GM12878 (cell line): Measurements from ENCODE around the gene ACSS1. TPM values are rescaled to one million over a fixed set of nuclear protein-coding genes. Genes with fewer than 3 reads are reported as not detected.

Experiments used
- ATAC-seq: fragments of 200-7000 bp; cut with Tn5 transposase; 3 replicates; pipeline ENCODE4 v1.9.1; 2020; ENCODE audit warnings: mild to moderate bottlenecking, moderate library complexity
- BruUV-seq: library from RNA; stranded (reverse); fragments of 400-500 nt; replicated peaks from 2 replicates; lab custom pipeline; 2021; lab: Mats Ljungman, UMichigan
- CTCF ChIA-PET: fragments of 300-600 bp; sonication (Branson Sonifier 250); formaldehyde crosslinking; extraction: SDS; loops from one replicate; lab custom pipeline; 2021; ENCODE audit warnings: inconsistent platforms; lab: Yijun Ruan, JAX
- POLR2A ChIA-PET: fragments of 350-600 bp; formaldehyde crosslinking; extraction: SDS; loops from one replicate; lab custom pipeline; 2021; ENCODE audit warnings: inconsistent platforms; lab: Charles Lee
- RAD21 ChIA-PET: fragments of 300-600 bp; sonication (Branson Sonifier 250); formaldehyde crosslinking; loops from one replicate; lab custom pipeline; 2023; ENCODE audit warnings: antibody characterized with exemption; ENCODE audit not compliant: unreplicated experiment; lab: Charles Lee
- SMC1A ChIA-PET: fragments of 300-600 bp; sonication (Branson Sonifier 250); formaldehyde crosslinking; loops from one replicate; lab custom pipeline; 2023; ENCODE audit not compliant: unreplicated experiment, uncharacterized antibody; lab: Charles Lee
- DNase-seq: peaks from one replicate; pipeline ENCODE4 v3.0.0-alpha.2; 2011; ENCODE audit warnings: low read depth, low spot score
- FAIRE-seq: peaks from 3 replicates; lab custom pipeline; 2011; peaks lifted over from hg19 to GRCh38; lab: Jason Lieb, UNC
- H2AFZ ChIP-seq: 2 replicates; pipeline ENCODE4 v1.6.0; 2011; ENCODE audit warnings: low read depth, low read length, control low read depth; ENCODE audit not compliant: control insufficient read depth
- H3K27ac ChIP-seq: 2 replicates; pipeline ENCODE4 v1.5.1; 2011; ENCODE audit warnings: control low read depth; ENCODE audit not compliant: control insufficient read depth, insufficient read depth
- H3K27me3 ChIP-seq, 2 experiments: replicated peaks in 1 of 2; 2 replicates each; pipeline versions ENCODE4 v1.6.0 to v1.6.1; 2011; ENCODE audit warnings: low read length in 1 of 2; ENCODE audit not compliant: control insufficient read depth in 2 of 2, insufficient read depth in 2 of 2
- H3K36me3 ChIP-seq, 2 experiments: 2 replicates each; pipeline ENCODE4 v1.5.1; 2011; ENCODE audit warnings: low read length in 1 of 2; ENCODE audit not compliant: control insufficient read depth in 2 of 2, insufficient read depth in 2 of 2
- H3K4me1 ChIP-seq: 2 replicates; pipeline ENCODE4 v1.6.1; 2011; ENCODE audit warnings: mild to moderate bottlenecking, low read length, moderate library complexity, mixed read lengths; ENCODE audit not compliant: control insufficient read depth, insufficient read depth
- H3K4me2 ChIP-seq: 2 replicates; pipeline ENCODE4 v1.6.0; 2011; ENCODE audit warnings: control low read depth; ENCODE audit not compliant: control insufficient read depth, insufficient read depth
- H3K4me3 ChIP-seq: fragments of 200-600 bp; sonication (generic); 2 replicates; pipeline ENCODE4 v1.5.1; 2016
- H3K79me2 ChIP-seq: 2 replicates; pipeline ENCODE4 v1.6.0; 2011; ENCODE audit warnings: low read length; ENCODE audit not compliant: control insufficient read depth, insufficient read depth
- H3K9ac ChIP-seq: 2 replicates; pipeline ENCODE4 v1.8.0; 2011; ENCODE audit warnings: low read length, control low read depth, mixed read lengths; ENCODE audit not compliant: control insufficient read depth, insufficient read depth
- H3K9me3 ChIP-seq: replicated peaks from 3 replicates; pipeline ENCODE4 v1.5.1; 2011; ENCODE audit warnings: mild to moderate bottlenecking, low read length; ENCODE audit not compliant: control insufficient read depth, insufficient read depth
- H4K20me1 ChIP-seq: 2 replicates; pipeline ENCODE4 v1.6.0; 2011; ENCODE audit not compliant: control insufficient read depth, insufficient read depth
- BCL3 ChIP-seq: IDR thresholded peaks from 2 replicates; pipeline ENCODE4 v1.6.1; 2011; ENCODE audit warnings: borderline replicate concordance, low read depth, mild to moderate bottlenecking, moderate library complexity, low read length; ENCODE audit not compliant: insufficient read depth, poor library complexity, severe bottlenecking
- E2F8 ChIP-seq: fragments of 450-650 bp; IDR thresholded peaks from 2 replicates; pipeline ENCODE4 v1.6.1; 2018; ENCODE audit warnings: mild to moderate bottlenecking, low read depth, moderate library complexity; ENCODE audit not compliant: partially characterized antibody
- IKZF2 ChIP-seq, 2 experiments: fragments of 450-650 bp; IDR thresholded peaks; 2 replicates each; pipeline ENCODE4 v1.6.1; 2017; ENCODE audit warnings: mild to moderate bottlenecking in 2 of 2, moderate library complexity in 2 of 2
- JUND ChIP-seq: IDR thresholded peaks from 2 replicates; pipeline ENCODE4 v1.6.1; 2012; ENCODE audit warnings: low read depth, mild to moderate bottlenecking, low read length, improper control_type of control experiment, moderate library complexity
- MLLT1 ChIP-seq: fragments of 450-650 bp; IDR thresholded peaks from 2 replicates; pipeline ENCODE4 v1.6.1; 2016; ENCODE audit warnings: mild to moderate bottlenecking
- NFYA ChIP-seq: IDR thresholded peaks from 2 replicates; pipeline ENCODE4 v1.6.1; 2011; ENCODE audit warnings: low read depth, mild to moderate bottlenecking, low read length, improper control_type of control experiment, borderline replicate concordance
- RCOR1 ChIP-seq: conservative IDR thresholded peaks from 2 replicates; pipeline ENCODE4 v1.6.1; 2012; ENCODE audit warnings: low read depth, low read length, improper control_type of control experiment
- SMAD5 ChIP-seq: IDR thresholded peaks from 2 replicates; pipeline ENCODE4 v1.6.1; 2016; ENCODE audit warnings: antibody characterized with exemption, low read depth
- SUPT20H ChIP-seq: IDR thresholded peaks from 2 replicates; pipeline ENCODE4 v1.6.1; 2011; ENCODE audit warnings: low read depth, mild to moderate bottlenecking, low read length, moderate library complexity, borderline replicate concordance; ENCODE audit not compliant: control insufficient read depth
- ZNF24 ChIP-seq: fragments of 450-650 bp; IDR thresholded peaks from 2 replicates; pipeline ENCODE4 v1.6.1; 2017; ENCODE audit warnings: antibody characterized with exemption, mild to moderate bottlenecking
- ZNF622 ChIP-seq: fragments of 450-650 bp; IDR thresholded peaks from 2 replicates; pipeline ENCODE4 v1.6.1; 2017; ENCODE audit warnings: mild to moderate bottlenecking, inconsistent platforms
- WGBS: methylation state at CpG from one replicate; pipeline ENCODE4 v1.1.6; 2016; ENCODE audit warnings: low lambda C conversion rate; ENCODE audit not compliant: insufficient replicate concordance, insufficient coverage; ENCODE audit errors: missing lambda C conversion rate; 5-methylcytosine and 5-hydroxymethylcytosine counted together
- in situ Hi-C: fragments of 300-500 bp; cut with MboI; formaldehyde crosslinking; loops from 9 replicates; pipeline ENCODE4 v1.14.3; 2018; ENCODE audit warnings: mixed read lengths
- intact Hi-C: fragments of 100-400 bp; cut with micrococcal nuclease; formaldehyde crosslinking; loops from one replicate; pipeline ENCODE4 v1.14.2; 2022; ENCODE audit not compliant: unreplicated experiment
- polyA plus RNA-seq, 11 experiments: library from polyadenylated mRNA; depleted of rRNA in 4 of 11; unstranded in 6 of 11; stranded (reverse) in 5 of 11; fragments of >200 nt; fragmentation: Nextera tagmentation in 4 of 11; fragmentation: Illumina TruSeq in 1 of 11; extraction: Ambion mirVana in 4 of 11; extraction: Trizol in 1 of 11; gene quantifications; 1 replicate in 1 of 11; 2 replicates in 10 of 11; pipeline versions ENCODE4 v1.2.1 to v1.2.3, GENCODE V29; 2011 to 2016; ENCODE audit warnings: inconsistent platforms in 2 of 11, missing spikeins in 2 of 11, low read depth in 1 of 11
- total RNA-seq, 4 experiments: library from RNA; depleted of rRNA in 3 of 4; stranded (reverse); fragments of >200 nt in 3 of 4; fragmentation: Illumina TruSeq in 1 of 4; extraction: Trizol in 1 of 4; gene quantifications; 2 replicates each; pipeline versions ENCODE4 v1.2.1 to v1.2.3, GENCODE V29; 2013 to 2021

ACSS1 gene
- total and polyA plus RNA-seq, 10 of the 15 experiments (the other 5 are each of a cell fraction or from before 2014, with no cell fraction given) = 1.3 to 44.9 (median 31.1) TPM

GRCh38 chr20:25033265-25033923, 24.5 kb downstream of the ACSS1 start (continued):
- TF ChIP-seq BCL3 = no peak
- no peak for TF ChIP-seq SUPT20H
- TF ChIP-seq JUND = no peak
- no peak for TF ChIP-seq ZNF622
- TF ChIP-seq SMAD5 = no peak

- Histone ChIP-seq H4K20me1 (no peaks in the 10 kb centered on the region), H3K4me1 (peaks cover 19% of the 10 kb centered on the region), H3K4me3 (no peak overlapping the region), H3K36me3 (peaks cover 0 to 6% of the 10 kb centered on the region in 2 experiments; a peak in 2 of 4 replicates), H2AFZ (no peak overlapping the region), H3K27me3 (no peaks in the 10 kb centered on the region), H3K79me2 (peaks cover 2% of the 10 kb centered on the region), H3K9me3 (no peaks in the 10 kb centered on the region), H3K9ac (no peak overlapping the region), H3K27ac (no peak overlapping the region), H3K4me2 (no peak overlapping the region)
- DNase-seq = no peak
- POLR2A ChIA-PET = interaction anchor here (0.5 to 1.7 kb wide), 3 partner anchors 12 to 359 kb away, joined by 4 to 5 read pairs (median 5); no protein-coding TSS in a partner anchor
- in situ Hi-C loops (no loop called here), intact Hi-C loops (no loop called here)
- no TSS peak for BruUV-seq
- CTCF ChIA-PET = interaction anchor here (1.3 to 2.1 kb wide), 3 partner anchors 33 to 367 kb away, joined by 3 to 6 read pairs (median 4); no protein-coding TSS in a partner anchor
- 97% methylated on average over 29 of the region's 29 CpGs for WGBS
- no peak for FAIRE-seq
- no peak for ATAC-seq
- RAD21 ChIA-PET = interaction anchor here (0.6 kb wide), 1 partner anchor 8 kb away, joined by 3 read pairs; no protein-coding TSS in a partner anchor
- SMC1A ChIA-PET = interaction anchor here (0.8 to 1.6 kb wide), 4 partner anchors 21 to 58 kb away, joined by 3 to 7 read pairs (median 4); no protein-coding TSS in a partner anchor
- TF ChIP-seq IKZF2 (IDR thresholded peaks at IDR 0.05) (no peak), RCOR1 (no peak), E2F8 (no peak), ZNF24 (no peak), NFYA (no peak), SUPT20H (no peak), MLLT1 (no peak)
Measured at GRCh38 chr20:25032478-25033264, 25.3 kb downstream of the ACSS1 start.
